Keratinocyte (primary cell): ENCODE results near the gene ZNF292.

Source experiments
- EZH2 ChIP-seq: IDR thresholded peaks from one replicate; pipeline ENCODE4 v1.6.1; 2012; ENCODE audit warnings: inconsistent platforms, mild to moderate bottlenecking, low read length, moderate library complexity
- TF ChIP-seq, protein P1 (sequence below), 3 experiments: IDR thresholded peaks in 1 of 3; conservative IDR thresholded peaks in 1 of 3; optimal IDR thresholded peaks in 1 of 3; 2 replicates in 2 of 3; 3 replicates in 1 of 3; pipeline versions ENCODE3 to v1.5.1; 2011; ENCODE audit warnings: low read length in 3 of 3, mild to moderate bottlenecking in 3 of 3, moderate library complexity in 2 of 3, control low read depth in 1 of 3, inconsistent platforms in 1 of 3; ENCODE audit not compliant: insufficient read depth in 2 of 3; ENCODE audit errors: extremely low read depth in 1 of 3

DNA sequence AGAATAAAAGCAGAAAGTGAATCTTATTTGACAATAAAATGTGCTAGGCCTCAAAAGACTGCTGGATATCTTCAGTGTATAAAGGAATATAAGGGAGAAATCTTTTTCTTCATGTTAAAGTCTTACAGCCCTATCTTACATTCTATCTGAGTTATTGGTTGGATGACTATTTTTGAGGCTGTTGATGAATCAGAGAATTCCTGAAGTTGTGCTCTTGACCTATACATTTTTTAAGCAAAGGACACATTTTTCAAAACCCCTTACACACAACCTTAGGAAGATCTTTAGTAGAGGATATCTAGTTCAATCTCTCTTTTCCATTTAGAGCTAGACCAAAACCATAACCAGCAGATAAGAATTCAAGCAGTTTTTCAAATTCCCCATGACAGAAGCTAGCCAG lies 49.5 kb upstream of the ZNF292 start:
- TF ChIP-seq, protein P1, sequence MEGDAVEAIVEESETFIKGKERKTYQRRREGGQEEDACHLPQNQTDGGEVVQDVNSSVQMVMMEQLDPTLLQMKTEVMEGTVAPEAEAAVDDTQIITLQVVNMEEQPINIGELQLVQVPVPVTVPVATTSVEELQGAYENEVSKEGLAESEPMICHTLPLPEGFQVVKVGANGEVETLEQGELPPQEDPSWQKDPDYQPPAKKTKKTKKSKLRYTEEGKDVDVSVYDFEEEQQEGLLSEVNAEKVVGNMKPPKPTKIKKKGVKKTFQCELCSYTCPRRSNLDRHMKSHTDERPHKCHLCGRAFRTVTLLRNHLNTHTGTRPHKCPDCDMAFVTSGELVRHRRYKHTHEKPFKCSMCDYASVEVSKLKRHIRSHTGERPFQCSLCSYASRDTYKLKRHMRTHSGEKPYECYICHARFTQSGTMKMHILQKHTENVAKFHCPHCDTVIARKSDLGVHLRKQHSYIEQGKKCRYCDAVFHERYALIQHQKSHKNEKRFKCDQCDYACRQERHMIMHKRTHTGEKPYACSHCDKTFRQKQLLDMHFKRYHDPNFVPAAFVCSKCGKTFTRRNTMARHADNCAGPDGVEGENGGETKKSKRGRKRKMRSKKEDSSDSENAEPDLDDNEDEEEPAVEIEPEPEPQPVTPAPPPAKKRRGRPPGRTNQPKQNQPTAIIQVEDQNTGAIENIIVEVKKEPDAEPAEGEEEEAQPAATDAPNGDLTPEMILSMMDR (optimal IDR thresholded peaks at IDR 0.05 in 1 of 3, IDR thresholded peaks at IDR 0.05 in 1 of 3, conservative IDR thresholded peaks at IDR 0.05 in 1 of 3; ENCODE audit: extremely low read depth in 1 of 3, insufficient read depth in 2 of 3, low read length in 3 of 3) = no peak
- no peak for TF ChIP-seq EZH2
